NCI-H2196 treated with DMSO at 0.1 percent for 48 hours (cell line): ENCODE results near the gene UVRAG.

ENCODE experiments used
- DNase-seq: peaks from one replicate; lab custom pipeline; 2025; ENCODE audit not compliant: unreplicated experiment; lab: John Stamatoyannopoulos, UW

UVRAG gene

GRCh38 chr11:75783416-75784084 lies 31.5 kb upstream of the UVRAG start:
- no peak for DNase-seq

DNA sequence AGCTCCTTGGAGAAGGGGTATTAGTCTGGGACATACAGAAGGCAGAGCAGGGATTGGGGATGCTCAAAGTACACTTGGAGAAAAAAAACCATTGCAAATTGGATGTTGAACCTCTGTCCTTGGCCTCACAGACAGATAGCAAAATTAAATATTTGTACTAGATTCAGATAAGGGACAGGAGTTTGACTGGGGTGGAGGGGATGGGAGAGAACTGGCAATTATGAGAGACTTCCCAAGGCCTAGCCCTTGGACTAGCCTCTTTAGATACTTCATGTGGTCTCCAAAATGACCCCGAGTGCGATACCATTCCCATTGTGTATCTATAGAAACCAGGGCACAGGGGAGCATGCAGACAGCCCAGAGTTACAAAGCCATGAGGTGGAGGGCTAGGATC lies 30.9 kb upstream of the UVRAG start:
- no peak for DNase-seq

DNA sequence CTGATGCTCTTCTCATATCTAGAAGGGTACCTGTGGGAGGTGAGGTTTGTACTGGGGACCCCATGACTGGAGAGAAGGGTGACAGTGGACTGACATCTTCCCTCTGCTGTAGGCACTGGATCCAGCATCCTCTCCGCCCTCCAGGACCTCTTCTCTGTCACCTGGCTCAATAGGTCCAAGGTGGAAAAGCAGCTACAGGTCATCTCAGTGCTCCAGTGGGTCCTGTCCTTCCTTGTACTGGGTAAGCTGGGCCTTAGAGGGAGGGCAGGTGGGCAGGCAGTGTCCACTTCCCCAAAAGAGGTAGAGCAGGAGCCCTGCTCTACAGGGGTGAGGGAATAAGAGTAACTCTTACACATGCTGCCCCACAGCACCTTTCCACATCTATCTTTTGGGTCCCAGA lies 30.5 kb upstream of the UVRAG start:
- DNase-seq = no peak

GRCh38 chr11:75785187-75785586 lies 29.8 kb upstream of the UVRAG start:
- no peak for DNase-seq

- DNase-seq = no peak
Observed at GRCh38 chr11:75786101-75786736, 28.8 kb upstream of the UVRAG start.

GRCh38 chr11:75789521-75789920 lies 25.5 kb upstream of the UVRAG start:
- DNase-seq = no peak

DNA sequence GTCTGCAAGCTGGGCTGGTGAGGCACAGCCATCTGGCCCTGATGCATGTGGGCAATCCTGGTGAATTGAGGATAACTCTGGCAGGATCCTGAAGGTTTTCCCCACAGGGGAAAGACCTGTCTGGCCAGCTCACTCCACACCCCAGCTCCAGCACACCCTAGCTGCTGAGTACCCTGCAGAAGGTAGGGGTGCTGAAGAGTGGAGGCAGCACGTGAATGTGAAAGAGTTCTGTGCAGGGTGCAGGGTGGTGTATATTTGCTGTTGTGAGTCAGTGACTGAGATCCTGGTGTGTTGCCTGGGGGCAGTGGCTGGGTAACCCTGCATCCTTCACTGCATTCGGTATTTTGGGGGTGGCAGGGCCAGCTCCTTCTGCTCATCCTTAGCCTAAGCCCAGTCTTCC lies 24.0 kb upstream of the UVRAG start:
- DNase-seq = no peak

- no peak for DNase-seq
Observed at GRCh38 chr11:75792127-75792731, 22.8 kb upstream of the UVRAG start.

GRCh38 chr11:75792997-75793800 lies 21.8 kb upstream of the UVRAG start:
- no peak for DNase-seq

DNA sequence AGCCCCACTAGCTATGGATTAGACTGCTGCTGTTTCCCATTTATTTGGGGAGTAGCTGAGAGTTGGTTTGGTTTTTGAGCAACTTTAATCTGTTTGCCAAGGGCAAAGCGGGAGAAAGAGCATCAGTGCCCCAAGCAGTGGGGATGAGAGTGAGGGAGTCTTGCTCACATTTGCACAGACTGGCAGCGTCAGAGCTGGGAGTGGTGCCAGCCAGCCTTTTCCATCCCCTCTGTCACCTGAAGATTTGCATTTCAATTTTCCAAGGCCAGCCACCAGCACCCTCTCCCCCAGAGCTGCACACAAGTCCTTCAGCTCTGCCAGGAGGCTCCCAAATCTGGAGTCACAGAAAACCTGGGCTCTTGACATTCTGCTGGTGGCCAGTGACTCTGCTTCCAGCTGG lies 21.0 kb upstream of the UVRAG start:
- DNase-seq = no peak

DNA sequence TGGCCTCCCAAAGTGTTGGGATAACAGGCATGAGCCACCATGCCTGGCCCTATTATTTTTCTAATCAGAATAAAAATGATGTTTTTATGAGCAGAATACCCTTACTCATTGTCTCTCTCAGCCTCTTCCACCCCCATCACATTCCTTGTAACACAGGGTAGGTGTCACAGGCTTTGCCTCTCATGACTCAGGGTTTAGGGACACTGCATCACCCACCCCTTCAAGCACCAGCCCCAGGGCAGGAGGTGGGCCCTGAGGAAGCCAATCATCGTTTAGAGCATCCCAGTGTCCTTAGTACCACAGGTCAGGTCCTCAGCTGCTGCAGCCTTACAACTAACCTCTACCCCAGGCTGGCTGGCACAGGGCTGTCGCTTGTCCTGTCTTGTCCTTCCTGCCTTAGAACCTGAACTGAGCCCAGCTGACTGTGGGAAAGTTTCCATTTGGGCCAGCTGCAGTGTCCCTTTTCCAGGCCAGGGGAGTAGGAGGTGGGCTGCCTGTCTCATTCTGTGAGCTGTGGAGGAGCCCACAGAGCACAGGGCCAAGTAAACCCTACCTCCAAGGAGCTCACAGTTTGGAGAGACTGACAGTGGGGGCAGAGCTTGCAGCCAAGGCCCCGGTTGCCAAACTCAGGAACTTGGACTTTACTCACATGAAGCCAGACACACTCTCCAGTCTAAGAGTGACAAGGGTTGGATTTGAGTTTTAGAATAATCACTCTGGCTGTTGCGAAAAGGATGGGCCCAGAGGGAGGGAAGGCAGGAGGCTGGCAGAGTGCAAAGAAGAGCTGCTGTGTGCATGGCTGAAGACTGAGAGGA lies 19.5 kb upstream of the UVRAG start:
- DNase-seq = no peak

- no peak for DNase-seq
Observed at GRCh38 chr11:75796091-75796435, 18.9 kb upstream of the UVRAG start.

DNA sequence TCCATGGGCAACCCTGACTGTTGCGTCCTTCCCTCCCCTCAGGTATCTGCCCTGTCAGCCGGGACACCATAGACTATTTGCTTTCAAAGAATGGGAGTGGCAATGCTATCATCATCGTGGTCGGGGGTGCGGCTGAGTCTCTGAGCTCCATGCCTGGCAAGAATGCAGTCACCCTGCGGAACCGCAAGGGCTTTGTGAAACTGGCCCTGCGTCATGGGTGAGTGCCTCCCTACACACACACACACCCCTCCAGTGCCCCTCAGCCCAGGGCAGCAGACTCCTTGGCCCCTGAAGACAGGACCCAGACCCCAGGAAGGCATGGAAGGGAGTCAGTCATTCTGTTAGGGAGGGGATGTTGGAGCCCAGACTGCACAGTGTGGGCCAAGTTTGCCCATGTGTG lies 17.9 kb upstream of the UVRAG start:
- no peak for DNase-seq

- no peak for DNase-seq
Observed at GRCh38 chr11:75797792-75798191, 17.2 kb upstream of the UVRAG start.

DNA sequence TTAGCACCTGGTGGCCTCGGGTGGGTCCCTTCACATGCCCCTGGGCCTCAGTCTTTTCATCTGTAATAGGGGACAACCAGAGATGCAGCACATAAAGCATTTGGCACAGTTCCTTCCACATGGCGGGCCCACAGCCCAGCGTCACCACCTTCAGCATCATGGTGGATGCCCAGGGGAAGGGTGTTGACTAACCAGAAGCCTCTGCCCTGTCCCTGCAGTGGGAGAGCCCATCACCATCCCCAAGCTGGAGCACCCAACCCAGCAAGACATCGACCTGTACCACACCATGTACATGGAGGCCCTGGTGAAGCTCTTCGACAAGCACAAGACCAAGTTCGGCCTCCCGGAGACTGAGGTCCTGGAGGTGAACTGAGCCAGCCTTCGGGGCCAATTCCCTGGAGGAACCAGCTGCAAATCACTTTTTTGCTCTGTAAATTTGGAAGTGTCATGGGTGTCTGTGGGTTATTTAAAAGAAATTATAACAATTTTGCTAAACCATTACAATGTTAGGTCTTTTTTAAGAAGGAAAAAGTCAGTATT lies 14.8 kb upstream of the UVRAG start:
- DNase-seq = no peak

DNA sequence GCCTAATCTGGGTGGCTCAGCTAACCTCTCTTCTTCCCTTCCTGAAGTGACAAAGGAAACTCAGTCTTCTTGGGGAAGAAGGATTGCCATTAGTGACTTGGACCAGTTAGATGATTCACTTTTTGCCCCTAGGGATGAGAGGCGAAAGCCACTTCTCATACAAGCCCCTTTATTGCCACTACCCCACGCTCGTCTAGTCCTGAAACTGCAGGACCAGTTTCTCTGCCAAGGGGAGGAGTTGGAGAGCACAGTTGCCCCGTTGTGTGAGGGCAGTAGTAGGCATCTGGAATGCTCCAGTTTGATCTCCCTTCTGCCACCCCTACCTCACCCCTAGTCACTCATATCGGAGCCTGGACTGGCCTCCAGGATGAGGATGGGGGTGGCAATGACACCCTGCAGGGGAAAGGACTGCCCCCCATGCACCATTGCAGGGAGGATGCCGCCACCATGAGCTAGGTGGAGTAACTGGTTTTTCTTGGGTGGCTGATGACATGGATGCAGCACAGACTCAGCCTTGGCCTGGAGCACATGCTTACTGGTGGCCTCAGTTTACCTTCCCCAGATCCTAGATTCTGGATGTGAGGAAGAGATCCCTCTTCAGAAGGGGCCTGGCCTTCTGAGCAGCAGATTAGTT lies 14.2 kb upstream of the UVRAG start:
- no peak for DNase-seq

DNA sequence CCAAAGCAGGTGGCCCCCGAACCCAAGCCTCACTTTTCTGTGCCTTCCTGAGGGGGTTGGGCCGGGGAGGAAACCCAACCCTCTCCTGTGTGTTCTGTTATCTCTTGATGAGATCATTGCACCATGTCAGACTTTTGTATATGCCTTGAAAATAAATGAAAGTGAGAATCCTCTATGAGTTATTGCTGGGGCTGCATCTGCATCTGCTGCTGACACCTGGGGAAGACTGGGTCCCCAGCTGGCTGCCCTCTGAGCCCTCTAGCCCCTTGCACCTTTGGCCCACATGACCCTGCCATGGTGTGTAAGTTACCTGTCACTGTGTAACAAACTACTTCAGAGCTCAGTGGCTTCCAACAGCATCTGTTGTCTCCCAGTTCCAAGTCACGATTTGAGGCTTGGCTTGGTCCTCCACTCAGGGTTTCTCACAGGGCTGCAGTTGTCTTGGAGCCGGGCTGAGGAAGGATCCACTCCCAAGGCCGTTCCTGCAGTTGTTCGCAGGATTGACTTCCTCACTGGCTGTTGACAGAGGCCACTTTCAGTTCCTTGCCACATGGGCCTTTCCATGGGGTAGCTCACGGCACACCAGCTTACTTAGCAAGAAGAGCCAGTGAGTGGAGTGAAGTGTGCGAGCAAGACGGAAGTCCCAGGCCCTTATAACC lies 13.5 kb upstream of the UVRAG start:
- no peak for DNase-seq

GRCh38 chr11:75802021-75802912 lies 12.7 kb upstream of the UVRAG start:
- no peak for DNase-seq
